ENCODE data around the gene IDUA.

DNA sequence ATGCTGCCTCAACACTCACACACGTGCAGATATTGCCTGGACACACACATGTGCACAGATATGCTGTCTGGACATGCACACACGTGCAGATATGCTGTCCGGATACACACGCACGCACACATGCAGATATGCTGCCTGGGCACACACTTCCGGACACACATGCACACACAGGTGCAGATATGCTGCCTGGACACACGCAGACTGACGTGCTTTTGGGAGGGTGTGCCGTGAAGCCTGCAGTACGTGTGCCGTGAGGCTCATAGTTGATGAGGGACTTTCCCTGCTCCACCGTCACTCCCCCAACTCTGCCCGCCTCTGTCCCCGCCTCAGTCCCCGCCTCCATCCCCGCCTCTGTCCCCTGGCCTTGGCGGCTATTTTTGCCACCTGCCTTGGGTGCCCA, 39.3 kb downstream of the IDUA start:
- TF ChIP-seq CTCF (optimal IDR thresholded peaks at IDR 0.05 in 1 of 3, IDR thresholded peaks at IDR 0.05 in 1 of 3, conservative IDR thresholded peaks at IDR 0.05 in 1 of 3; ENCODE audit: extremely low read depth in 1 of 3, insufficient read depth in 2 of 3, low read length in 3 of 3) (no peak), EZH2 (IDR thresholded peaks at IDR 0.05; ENCODE audit: low read length) (no peak)
